ENCODE results near the gene PAX8. TPM values are rescaled to one million over a fixed set of nuclear protein-coding genes. Genes with fewer than 3 reads are reported as not detected.

PAX8 gene
- total RNA-seq, 1 donor = 0.09 TPM

DNA sequence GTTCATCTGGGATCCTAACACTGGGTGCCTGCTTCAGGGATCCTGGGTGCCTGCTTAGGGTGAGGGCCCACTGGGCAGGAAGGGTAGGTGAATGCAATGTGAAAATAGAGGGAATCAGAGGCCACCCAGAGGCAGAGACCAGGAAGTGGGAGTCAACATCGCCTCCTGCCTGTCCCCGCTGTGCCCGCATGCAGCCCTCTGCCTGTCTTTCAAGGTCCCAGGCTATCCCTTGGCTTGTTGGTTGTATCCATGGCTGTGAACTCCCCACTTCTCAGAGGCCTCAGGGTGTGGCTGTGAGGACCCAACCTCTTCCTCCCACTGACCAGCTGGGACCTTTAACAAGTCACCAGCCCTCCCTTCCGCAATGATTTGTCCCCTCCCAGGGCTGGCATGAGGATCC, 78.5 kb downstream of the PAX8 start:
- no peak overlapping the region for H3K4me3 ChIP-seq (ENCODE audit: low read depth, low read length)
- no peak for DNase-seq (ENCODE audit: low read depth)
- TF ChIP-seq CTCF (IDR thresholded peaks at IDR 0.05; ENCODE audit: insufficient read depth, low read length) = no peak

DNA sequence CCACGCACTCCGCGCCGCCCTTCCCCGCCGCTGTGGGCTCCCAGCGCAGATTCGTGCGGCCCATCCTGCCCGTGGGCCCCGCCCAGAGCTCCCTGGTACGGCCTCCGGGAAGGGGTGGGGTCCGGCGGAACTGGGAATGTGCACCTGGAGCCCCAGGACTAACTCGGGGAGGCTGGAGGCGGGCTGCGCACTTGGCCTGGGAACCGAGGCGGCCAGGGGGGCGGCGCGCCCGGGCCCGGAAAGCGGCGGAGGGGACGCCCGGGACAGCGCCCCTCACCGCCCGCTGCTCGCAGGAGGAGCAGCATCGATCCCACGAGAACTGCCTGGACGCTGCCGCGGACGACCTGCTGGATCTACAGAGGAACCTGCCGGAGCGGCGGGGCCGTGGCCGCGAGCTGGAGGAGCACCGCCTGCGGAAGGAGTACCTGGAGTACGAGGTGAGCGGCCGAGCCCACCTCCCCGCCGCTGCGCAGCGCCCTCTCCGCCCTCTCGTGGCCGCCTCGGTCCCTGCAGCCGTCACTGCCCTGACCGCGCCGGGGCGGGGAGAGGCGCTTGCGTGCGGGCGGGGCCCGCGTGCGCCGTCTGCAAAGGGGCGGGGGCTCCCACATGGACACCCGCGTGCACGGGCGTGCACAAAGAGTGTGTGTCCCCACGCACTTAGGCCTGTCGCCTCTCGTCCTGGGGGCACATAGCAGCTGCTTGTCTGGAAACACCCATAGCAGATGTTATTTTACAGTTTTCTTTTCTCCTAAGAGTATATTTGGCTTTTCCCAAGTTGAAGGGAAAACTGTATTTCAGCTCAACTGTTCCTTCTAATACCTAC, 79.7 kb downstream of the PAX8 start:
- TF ChIP-seq CTCF (IDR thresholded peaks at IDR 0.05; ENCODE audit: insufficient read depth, low read length) = peak; percentile 77
- H3K4me3 ChIP-seq (ENCODE audit: low read depth, low read length) = peak overlapping the region; percentile 72
- DNase-seq (ENCODE audit: low read depth) = peak; percentile 48

- no peak for DNase-seq (ENCODE audit: low read depth)
- TF ChIP-seq CTCF (IDR thresholded peaks at IDR 0.05; ENCODE audit: insufficient read depth, low read length) = no peak
- peak overlapping the region; percentile 72 for H3K4me3 ChIP-seq (ENCODE audit: low read depth, low read length)
Observed at GRCh38 chr2:113198048-113198789, 80.5 kb downstream of the PAX8 start.

- no peak for TF ChIP-seq CTCF (IDR thresholded peaks at IDR 0.05; ENCODE audit: insufficient read depth, low read length)
- H3K4me3 ChIP-seq (ENCODE audit: low read depth, low read length) = no peak overlapping the region
- DNase-seq (ENCODE audit: low read depth) = no peak
Observed at GRCh38 chr2:113197347-113198047, 81.2 kb downstream of the PAX8 start.

DNA sequence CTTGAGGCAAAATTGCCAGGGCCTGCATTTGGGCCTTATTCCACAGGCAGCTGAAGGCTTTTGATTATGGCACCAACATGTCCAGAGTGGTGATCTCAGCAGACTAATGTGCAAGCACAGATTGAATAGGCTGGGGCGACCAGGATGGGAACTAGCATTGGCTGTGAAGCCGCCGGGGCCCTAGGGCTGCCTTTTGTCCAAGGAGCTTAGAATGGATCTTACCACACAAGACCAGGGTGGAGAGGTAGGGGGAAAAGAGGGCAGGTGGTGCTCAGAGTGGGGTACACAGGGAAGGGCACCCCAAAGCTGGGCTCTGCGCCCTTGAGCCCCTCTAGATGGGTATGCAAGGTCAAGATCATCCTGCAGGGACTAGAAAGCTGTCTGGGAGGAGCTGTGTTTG, 81.9 kb downstream of the PAX8 start:
- no peak for DNase-seq (ENCODE audit: low read depth)
- H3K4me3 ChIP-seq (ENCODE audit: low read depth, low read length) = no peak overlapping the region
- no peak for TF ChIP-seq CTCF (IDR thresholded peaks at IDR 0.05; ENCODE audit: insufficient read depth, low read length)

- no peak for TF ChIP-seq CTCF (IDR thresholded peaks at IDR 0.05; ENCODE audit: insufficient read depth, low read length)
- no peak for DNase-seq (ENCODE audit: low read depth)
- H3K4me3 ChIP-seq (ENCODE audit: low read depth, low read length) = no peak overlapping the region
Observed at GRCh38 chr2:113195923-113196501, 82.7 kb downstream of the PAX8 start.

Data from fibroblast of the aortic adventitia (primary cell).